Measurements from ENCODE around the gene RAPGEF6.
"Not testable (repeated sequence)": the region's sequence is repeated elsewhere in the genome, so short reads cannot be mapped to it uniquely, and the experiment has no call there.

The RAPGEF6 gene

GRCh38 chr5:131634996-131635683, at the start of gene RAPGEF6:
Gene RAPGEF6 (minus strand): TSS chr5:131635229. CDS start chr5:131635030, 199 bp downstream.
- DNase-seq, result peak; percentile 99

GRCh38 chr5:131684595-131684994, 49.6 kb upstream of the RAPGEF6 start:
- DNase-seq, result no peak

GRCh38 chr5:131684051-131684450, 49.0 kb upstream of the RAPGEF6 start:
- no peak for DNase-seq

GRCh38 chr5:131682826-131683225, 47.8 kb upstream of the RAPGEF6 start:
- no peak for DNase-seq

GRCh38 chr5:131682175-131682574, 47.1 kb upstream of the RAPGEF6 start:
- DNase-seq, result no peak

GRCh38 chr5:131679911-131680310, 44.9 kb upstream of the RAPGEF6 start:
- no peak for DNase-seq

GRCh38 chr5:131678273-131678672, 43.2 kb upstream of the RAPGEF6 start:
- DNase-seq, result not testable (repeated sequence)

GRCh38 chr5:131677115-131677514, 42.1 kb upstream of the RAPGEF6 start:
- no peak for DNase-seq

- no peak for DNase-seq
These were observed 37.7 kb upstream of the RAPGEF6 start for GRCh38 chr5:131672776-131673175.

GRCh38 chr5:131671994-131672655, 37.1 kb upstream of the RAPGEF6 start:
- DNase-seq, result peak; percentile 16

GRCh38 chr5:131671409-131671808, 36.4 kb upstream of the RAPGEF6 start:
- DNase-seq, result no peak

GRCh38 chr5:131664929-131665328, 29.9 kb upstream of the RAPGEF6 start:
- no peak for DNase-seq

GRCh38 chr5:131661933-131662332, 26.9 kb upstream of the RAPGEF6 start:
- no peak for DNase-seq

- no peak for DNase-seq
These were observed 24.8 kb upstream of the RAPGEF6 start for GRCh38 chr5:131659841-131660240.

- no peak for DNase-seq
These were observed 24.3 kb upstream of the RAPGEF6 start for GRCh38 chr5:131659290-131659689.

GRCh38 chr5:131654776-131655175, 19.7 kb upstream of the RAPGEF6 start:
- no peak for DNase-seq

- DNase-seq, result no peak
These were observed 19.3 kb upstream of the RAPGEF6 start for GRCh38 chr5:131654309-131654708.

GRCh38 chr5:131649161-131649560, 14.1 kb upstream of the RAPGEF6 start:
- DNase-seq, result no peak

- DNase-seq, result no peak
These were observed 12.2 kb upstream of the RAPGEF6 start for GRCh38 chr5:131647048-131647769.

GRCh38 chr5:131644822-131645221, 9.8 kb upstream of the RAPGEF6 start:
- no peak for DNase-seq

GRCh38 chr5:131644370-131644769, 9.3 kb upstream of the RAPGEF6 start:
- no peak for DNase-seq

GRCh38 chr5:131641494-131641893, 6.5 kb upstream of the RAPGEF6 start:
- DNase-seq, result no peak

- DNase-seq, result no peak
These were observed 5.2 kb upstream of the RAPGEF6 start for GRCh38 chr5:131640043-131640856.

All from NCI-H446 treated with DMSO at 0.1 percent for 48 hours (cell line).